Activated naive CD4-positive, alpha-beta T cell treated with anti-CD3 and anti-CD28 coated beads, Interleukin-2, amount 10 ng/mL, durations not matched to agents 7 days and 5 days (primary cell): Measurements from ENCODE around the gene PFKFB1.
"Not testable (repeated sequence)": the region's sequence is repeated elsewhere in the genome, so short reads cannot be mapped to it uniquely, and the experiment has no call there.

ENCODE experiments used
- CTCF ChIA-PET: fragments of 350-600 bp; sonication (Branson Sonifier 250); formaldehyde crosslinking; loops from one replicate; lab custom pipeline; 2021; ENCODE audit warnings: antibody characterized with exemption; lab: Charles Lee
- DNase-seq: peaks from one replicate; pipeline ENCODE4 v3.0.0-alpha.2; 2020
- H3K27ac Mint-ChIP-seq: one replicate; pipeline ENCODE4 v1.8.0; 2021; ENCODE audit warnings: mild to moderate bottlenecking, moderate library complexity, mixed read lengths
- H3K27me3 Mint-ChIP-seq: one replicate; pipeline ENCODE4 v1.8.0; 2021; ENCODE audit warnings: mild to moderate bottlenecking, mixed read lengths
- H3K36me3 Mint-ChIP-seq: one replicate; pipeline ENCODE4 v1.8.0; 2021; ENCODE audit warnings: mixed read lengths
- H3K4me1 Mint-ChIP-seq: one replicate; pipeline ENCODE4 v1.8.0; 2021; ENCODE audit warnings: mixed read lengths
- H3K4me3 Mint-ChIP-seq: one replicate; pipeline ENCODE4 v1.8.0; 2021; ENCODE audit warnings: mild to moderate bottlenecking, moderate library complexity, mixed read lengths
- H3K9me3 Mint-ChIP-seq: one replicate; pipeline ENCODE4 v1.8.0; 2021; ENCODE audit warnings: mixed read lengths

The PFKFB1 gene

DNA sequence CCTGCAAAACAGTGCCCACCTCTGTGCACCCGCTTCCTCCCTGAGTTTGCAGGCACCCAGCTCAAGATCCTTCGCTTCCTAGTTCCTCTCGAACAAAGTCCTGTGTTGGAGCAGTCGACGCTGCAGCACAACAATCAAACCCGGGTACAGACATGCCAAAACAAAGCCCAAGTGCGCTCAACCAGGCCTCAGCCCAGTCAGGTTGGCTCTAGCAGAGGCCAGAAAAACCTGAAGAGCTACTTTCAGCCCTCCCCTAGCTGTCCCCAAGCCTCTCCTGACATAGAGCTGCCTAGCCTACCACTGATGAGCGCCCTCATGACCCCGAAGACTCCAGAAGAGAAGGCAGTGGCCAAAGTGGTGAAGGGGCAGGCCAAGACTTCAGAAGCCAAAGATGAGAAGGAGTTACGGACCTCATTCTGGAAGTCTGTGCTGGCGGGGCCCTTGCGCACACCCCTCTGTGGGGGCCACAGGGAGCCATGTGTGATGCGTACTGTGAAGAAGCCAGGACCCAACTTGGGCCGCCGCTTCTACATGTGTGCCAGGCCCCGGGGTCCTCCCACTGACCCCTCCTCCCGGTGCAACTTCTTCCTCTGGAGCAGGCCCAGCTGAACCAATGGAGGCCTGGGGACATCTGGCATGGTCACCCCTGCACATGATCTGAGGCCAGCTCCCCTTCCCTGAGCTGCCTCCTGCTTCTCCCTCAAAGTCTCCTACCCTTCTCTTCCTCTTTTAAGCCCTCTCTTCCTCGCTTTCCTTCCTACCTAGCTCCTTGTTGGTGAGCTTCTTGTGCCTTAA is 13.0 kb upstream of the PFKFB1 start:
- no peaks in the 10 kb centered on the region for H3K27me3 Mint-ChIP-seq
- peak overlapping the region; percentile 11 for H3K27ac Mint-ChIP-seq
- H3K4me3 Mint-ChIP-seq: no peak overlapping the region
- H3K9me3 Mint-ChIP-seq: no peaks in the 10 kb centered on the region
- CTCF ChIA-PET: no interaction called here
- peaks cover 25% of the 10 kb centered on the region for H3K4me1 Mint-ChIP-seq
- peaks cover 35% of the 10 kb centered on the region for H3K36me3 Mint-ChIP-seq
- DNase-seq: no peak

DNA sequence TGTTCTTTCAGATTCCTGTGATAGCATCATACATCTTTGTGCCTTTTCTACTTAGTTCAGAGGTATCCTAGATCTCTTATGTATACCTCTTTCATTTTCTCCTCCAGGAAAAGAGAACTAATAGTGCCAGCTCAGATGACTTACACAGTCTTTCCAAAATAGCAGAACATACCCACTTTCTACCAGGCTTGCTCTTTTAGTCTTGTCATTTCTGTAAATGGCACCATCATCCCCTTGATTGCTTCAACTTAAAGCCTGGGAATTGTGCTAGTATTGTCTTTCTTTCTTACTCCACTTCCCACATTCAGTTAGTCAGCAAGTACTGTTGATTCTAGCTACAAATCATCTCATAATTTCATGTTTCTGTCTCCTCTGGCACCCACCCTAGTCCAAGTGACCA is 11.3 kb upstream of the PFKFB1 start:
- H3K9me3 Mint-ChIP-seq: no peaks in the 10 kb centered on the region
- CTCF ChIA-PET: no interaction called here
- no peak overlapping the region for H3K27ac Mint-ChIP-seq
- DNase-seq: no peak
- no peaks in the 10 kb centered on the region for H3K27me3 Mint-ChIP-seq
- no peak overlapping the region for H3K4me3 Mint-ChIP-seq
- peaks cover 35% of the 10 kb centered on the region for H3K4me1 Mint-ChIP-seq
- H3K36me3 Mint-ChIP-seq: peaks cover 36% of the 10 kb centered on the region

DNA sequence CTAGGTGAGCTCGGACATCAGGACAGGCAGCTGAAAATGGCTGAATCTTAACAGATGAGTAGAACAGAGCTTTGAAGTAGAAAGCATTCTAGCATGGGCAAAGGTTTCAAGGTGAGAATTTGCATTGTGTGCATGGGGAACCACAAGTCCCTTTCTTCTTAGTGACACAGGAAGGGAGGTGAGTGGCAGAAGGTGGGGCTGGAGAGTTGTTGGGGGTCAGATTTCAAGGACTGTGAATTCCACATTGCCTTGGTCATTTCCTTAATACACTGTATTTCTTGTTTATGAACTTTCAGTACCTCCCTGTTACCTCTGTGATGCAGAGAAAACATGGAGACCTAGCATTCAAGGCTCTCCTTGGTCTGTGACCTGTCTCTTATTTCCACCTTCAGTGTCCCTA is 10.2 kb upstream of the PFKFB1 start:
- CTCF ChIA-PET: no interaction called here
- H3K9me3 Mint-ChIP-seq: no peaks in the 10 kb centered on the region
- DNase-seq: no peak
- peaks cover 36% of the 10 kb centered on the region for H3K36me3 Mint-ChIP-seq
- peaks cover 41% of the 10 kb centered on the region for H3K4me1 Mint-ChIP-seq
- no peak overlapping the region for H3K27ac Mint-ChIP-seq
- no peaks in the 10 kb centered on the region for H3K27me3 Mint-ChIP-seq
- no peak overlapping the region for H3K4me3 Mint-ChIP-seq

DNA sequence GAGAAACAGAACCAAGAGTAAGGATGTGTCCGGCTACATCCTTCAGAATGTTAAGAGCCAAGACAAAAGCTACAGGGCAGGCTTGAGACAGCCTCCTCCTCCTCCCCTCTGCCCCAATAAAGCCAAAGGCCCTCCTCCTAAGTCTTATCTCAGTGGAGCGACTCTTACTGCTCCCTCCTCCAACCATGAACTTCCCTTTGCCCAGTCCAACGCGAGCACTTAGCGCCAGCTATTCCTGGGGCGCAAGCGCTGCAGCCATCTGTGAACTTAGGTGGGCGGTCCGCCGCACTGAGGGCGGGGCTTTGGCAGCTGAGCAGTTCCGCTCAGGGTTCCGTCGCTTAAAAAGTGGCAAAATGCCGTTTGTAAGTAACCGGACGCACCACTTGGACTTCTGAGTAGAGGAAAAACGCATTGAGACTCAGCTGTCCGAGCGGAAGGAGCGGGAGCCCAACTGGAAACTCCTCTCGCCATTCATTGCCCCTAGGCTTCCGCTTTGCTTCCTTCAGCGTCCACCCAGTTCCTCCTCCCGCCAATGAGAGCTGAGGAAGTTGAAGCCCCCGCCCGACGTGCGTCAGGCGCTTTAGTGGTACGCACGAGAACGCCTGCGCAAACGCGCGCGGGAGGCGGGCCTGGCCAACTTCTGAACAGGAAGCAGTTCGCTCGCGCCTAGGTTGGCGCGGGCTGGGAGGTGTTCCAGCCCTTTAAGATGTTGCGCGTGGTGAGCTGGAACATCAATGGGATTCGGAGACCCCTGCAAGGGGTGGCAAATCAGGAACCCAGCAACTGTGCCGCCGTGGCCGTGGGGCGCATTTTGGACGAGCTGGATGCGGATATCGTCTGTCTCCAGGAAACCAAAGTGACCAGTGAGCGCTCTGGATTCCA is 6.0 kb upstream of the PFKFB1 start, which contains the start of gene APEX2:
Gene APEX2, plus strand, starts transcription at position 647 of the 882 bp plus-strand sequence. Its CDS starts 60 bp downstream, at position 707.
- CTCF ChIA-PET: interaction anchor here (1.2 to 2.0 kb wide), 2 partner anchors 57 to 360 kb away, joined by 3 to 4 read pairs; no protein-coding TSS in a partner anchor
- Mint-ChIP-seq H3K4me3 (peak within 1 kb of the TSS; percentile 81), H3K27me3 (no peaks in the 10 kb centered on the region), H3K9me3 (no peaks in the 10 kb centered on the region), H3K27ac (peak within 1 kb of the TSS; percentile 94), H3K36me3 (peaks cover 16% of the 10 kb centered on the region), H3K4me1 (peaks cover 31% of the 10 kb centered on the region)
- peak; percentile 93 for DNase-seq

DNA sequence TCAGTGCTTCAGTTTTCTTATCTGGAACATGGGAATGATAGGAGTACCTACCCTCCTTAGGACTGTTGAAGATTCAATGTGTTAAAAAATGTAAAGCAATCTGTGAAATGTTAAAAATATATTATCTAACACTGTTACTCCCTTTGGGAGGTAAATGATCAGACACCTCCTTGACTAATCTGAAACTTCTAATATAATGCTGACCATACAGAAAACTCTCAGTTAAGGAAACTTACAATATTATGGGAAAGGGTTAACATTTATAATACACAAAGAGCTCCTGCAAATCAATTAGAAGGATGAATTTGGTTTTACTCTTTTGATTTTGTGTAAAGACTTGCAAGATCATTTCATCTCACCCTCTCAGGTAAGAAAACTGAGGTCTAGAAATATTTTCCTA is 1.6 kb upstream of the PFKFB1 start:
- H3K27ac Mint-ChIP-seq: no peak overlapping the region
- H3K36me3 Mint-ChIP-seq: no peaks in the 10 kb centered on the region
- no peak overlapping the region for H3K4me3 Mint-ChIP-seq
- no peak for DNase-seq
- H3K9me3 Mint-ChIP-seq: no peaks in the 10 kb centered on the region
- CTCF ChIA-PET: no interaction called here
- H3K4me1 Mint-ChIP-seq: peaks cover 9% of the 10 kb centered on the region
- no peaks in the 10 kb centered on the region for H3K27me3 Mint-ChIP-seq

DNA sequence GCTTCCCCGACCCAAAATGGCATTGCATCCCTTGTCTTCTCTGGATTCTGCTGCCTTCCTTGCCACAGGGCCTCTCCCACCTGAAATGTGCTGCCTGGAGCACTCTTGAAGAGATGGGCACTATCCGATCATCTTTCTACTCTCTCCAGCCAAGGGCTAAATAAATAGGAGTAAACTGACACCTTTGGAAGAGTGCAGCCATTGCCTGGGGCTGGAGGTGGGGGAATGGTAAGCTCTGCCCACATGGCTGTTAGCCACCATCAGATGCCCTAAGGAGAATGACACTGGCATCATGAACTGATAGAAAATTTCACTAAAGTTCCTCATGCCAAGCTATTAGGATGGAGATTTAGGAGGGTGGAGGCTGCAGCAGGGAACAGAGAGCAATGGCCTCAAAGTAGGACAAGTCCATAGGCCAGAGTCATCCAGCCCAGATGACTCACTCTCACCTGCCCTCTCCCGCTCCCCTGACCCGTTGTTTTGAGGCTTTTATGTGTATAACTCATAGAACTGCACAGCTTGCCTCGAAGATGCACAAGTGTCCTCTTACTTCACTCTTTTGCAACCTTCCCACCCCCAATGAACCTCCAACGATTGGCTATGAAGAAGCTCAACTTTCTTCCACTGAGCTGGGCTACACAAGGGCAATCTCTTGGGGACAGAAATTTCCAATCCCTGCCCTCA is 822 bp upstream of the PFKFB1 start:
- Mint-ChIP-seq H3K4me1 (peaks cover 9% of the 10 kb centered on the region), H3K27me3 (no peaks in the 10 kb centered on the region), H3K4me3 (no peak overlapping the region), H3K27ac (no peak overlapping the region), H3K9me3 (no peaks in the 10 kb centered on the region), H3K36me3 (no peaks in the 10 kb centered on the region)
- CTCF ChIA-PET: no interaction called here
- no peak for DNase-seq

DNA sequence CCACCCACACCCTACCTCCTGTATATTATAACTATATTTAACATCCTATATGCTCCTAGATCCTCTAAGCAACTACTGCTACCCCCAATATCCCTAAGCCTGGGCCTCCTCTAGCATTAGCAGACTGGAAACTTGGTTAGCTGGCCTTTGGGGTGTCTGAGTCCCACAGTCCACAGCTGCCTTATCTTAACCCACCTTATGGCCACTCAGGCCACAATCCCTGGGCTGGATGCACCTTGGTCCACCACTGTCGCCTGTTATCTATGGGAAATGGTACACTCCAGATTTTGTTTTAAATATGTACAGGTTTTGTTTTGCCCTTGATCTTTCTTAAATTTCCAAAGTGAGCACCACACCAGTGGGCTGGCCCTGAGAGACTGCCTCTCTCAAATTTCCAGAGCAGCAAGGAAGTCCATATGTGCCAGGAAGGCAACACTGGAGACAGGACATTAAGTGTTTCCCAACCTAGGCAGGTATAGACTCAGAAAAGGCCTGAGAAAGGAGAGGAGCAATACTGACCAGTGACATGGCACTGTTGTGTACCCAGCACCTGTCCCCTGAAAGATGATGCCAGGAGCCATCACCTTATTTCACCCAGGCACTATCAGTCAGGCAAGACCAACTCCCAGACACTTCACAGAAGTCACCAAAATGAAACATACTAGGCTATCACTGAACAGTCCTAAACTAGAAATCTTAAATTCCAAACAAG is 921 bp downstream of the PFKFB1 start:
- Mint-ChIP-seq H3K4me3 (no peak overlapping the region), H3K36me3 (no peaks in the 10 kb centered on the region), H3K4me1 (no peaks in the 10 kb centered on the region), H3K27ac (no peak overlapping the region), H3K27me3 (no peaks in the 10 kb centered on the region), H3K9me3 (no peaks in the 10 kb centered on the region)
- CTCF ChIA-PET: no interaction called here
- DNase-seq: no peak

DNA sequence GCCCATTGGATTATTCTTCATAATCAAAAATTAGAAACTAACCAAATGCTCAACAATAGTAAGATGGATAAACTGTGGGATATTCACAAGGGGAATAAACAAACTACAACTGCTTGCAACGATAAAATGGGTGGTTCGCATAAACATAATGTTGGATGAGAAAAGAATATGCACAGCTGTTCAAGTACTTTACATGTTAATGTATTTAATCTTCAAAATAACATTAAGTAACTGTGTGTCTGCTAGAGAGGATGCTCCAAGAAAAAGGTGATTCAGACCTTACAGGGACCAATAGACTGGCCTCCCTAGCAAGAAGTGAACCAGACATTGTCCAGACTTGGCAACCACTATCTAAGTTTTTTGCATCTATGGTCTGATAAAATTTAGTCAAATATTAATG is 2.3 kb downstream of the PFKFB1 start:
- CTCF ChIA-PET: no interaction called here
- Mint-ChIP-seq H3K27me3 (no peaks in the 10 kb centered on the region), H3K27ac (no peak overlapping the region), H3K4me1 (no peaks in the 10 kb centered on the region), H3K36me3 (no peaks in the 10 kb centered on the region), H3K9me3 (no peaks in the 10 kb centered on the region), H3K4me3 (no peak overlapping the region)
- DNase-seq: no peak

DNA sequence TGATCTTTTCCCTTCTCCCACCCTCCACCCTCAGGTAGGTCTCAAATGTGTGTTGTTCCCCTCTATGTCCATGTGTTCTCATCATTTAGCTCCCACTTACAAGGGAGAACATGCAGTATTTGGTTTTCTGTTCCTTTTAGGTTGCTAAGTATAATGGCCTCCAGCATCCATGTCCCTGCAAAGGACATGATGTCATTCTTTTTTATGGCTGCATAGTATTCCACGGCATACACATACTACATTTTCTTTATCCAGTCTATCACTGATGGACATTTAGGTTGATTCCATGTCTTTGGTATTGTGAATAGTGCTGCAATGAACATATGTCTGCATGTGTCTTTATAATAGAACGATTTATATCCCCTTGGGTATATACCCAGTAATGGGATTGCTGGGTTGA is 10.7 kb downstream of the PFKFB1 start:
- H3K27me3 Mint-ChIP-seq, CTCF ChIA-PET, H3K27ac Mint-ChIP-seq, DNase-seq, H3K4me3 Mint-ChIP-seq, H3K36me3 Mint-ChIP-seq, H3K4me1 Mint-ChIP-seq, H3K9me3 Mint-ChIP-seq: not testable (repeated sequence)

DNA sequence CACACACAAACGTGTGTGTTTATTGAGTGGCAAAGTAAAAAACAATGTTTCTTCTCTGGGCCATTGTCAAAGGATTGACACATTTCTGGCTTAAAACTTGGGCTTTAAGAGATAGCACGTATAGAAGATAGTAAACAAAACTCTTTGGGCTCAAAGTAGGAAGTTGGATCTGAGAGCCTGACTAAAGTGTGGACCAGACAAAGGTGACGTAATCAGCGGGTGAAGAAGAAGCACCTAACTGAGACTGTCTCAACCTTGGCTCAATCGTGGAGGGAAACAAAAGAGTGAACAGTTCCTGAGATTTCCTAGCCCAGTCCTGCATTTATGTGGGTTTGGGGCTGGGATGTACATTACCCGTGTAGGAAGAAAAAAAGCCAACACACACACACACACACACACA is 13.7 kb downstream of the PFKFB1 start:
- no peak for DNase-seq
- H3K4me3 Mint-ChIP-seq: no peak overlapping the region
- H3K27me3 Mint-ChIP-seq: no peaks in the 10 kb centered on the region
- H3K36me3 Mint-ChIP-seq: no peaks in the 10 kb centered on the region
- CTCF ChIA-PET: no interaction called here
- H3K9me3 Mint-ChIP-seq: peaks cover 1% of the 10 kb centered on the region
- no peak overlapping the region for H3K27ac Mint-ChIP-seq
- H3K4me1 Mint-ChIP-seq: no peaks in the 10 kb centered on the region

DNA sequence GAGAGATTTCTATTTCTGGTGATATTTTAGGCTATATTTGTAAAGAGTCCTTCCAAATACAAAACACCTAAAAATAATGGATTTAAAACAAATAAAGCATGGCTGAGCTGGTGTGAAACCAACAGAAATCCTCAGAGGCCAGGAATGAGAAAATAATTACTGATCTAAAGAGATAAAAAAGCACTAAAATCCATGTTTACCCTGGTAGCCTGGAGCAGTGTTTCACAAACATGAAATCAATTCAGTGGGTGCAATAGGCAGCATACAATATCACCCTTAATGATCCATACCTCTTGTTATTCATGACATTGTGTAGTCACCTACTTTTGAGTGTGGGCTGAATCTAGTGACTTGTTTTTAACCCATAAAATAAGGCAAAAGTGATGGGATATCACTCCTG is 14.6 kb downstream of the PFKFB1 start:
- Mint-ChIP-seq H3K9me3 (peaks cover 1% of the 10 kb centered on the region), H3K4me3 (no peak overlapping the region), H3K27me3 (no peaks in the 10 kb centered on the region), H3K36me3 (no peaks in the 10 kb centered on the region), H3K4me1 (no peaks in the 10 kb centered on the region), H3K27ac (no peak overlapping the region)
- no peak for DNase-seq
- CTCF ChIA-PET: no interaction called here

DNA sequence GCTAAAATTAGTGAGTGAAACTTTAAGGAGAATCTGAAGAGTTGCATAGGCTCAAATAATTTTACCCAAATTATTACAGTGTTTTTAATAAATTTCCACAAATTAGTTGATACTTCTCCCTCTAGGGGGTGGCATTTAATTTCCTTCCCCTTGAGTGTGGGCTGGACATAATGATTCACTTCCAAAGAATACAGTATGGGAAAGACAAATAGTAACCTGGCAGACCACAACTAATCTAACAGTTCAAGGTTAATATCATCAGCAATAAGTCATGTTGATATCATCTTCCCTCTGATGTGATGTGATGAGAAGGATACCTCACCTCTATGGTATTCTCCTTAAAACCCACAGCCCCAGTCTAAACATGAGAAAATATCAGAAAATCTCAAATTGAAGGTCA is 15.5 kb downstream of the PFKFB1 start:
- no peaks in the 10 kb centered on the region for H3K27me3 Mint-ChIP-seq
- no peaks in the 10 kb centered on the region for H3K4me1 Mint-ChIP-seq
- no peaks in the 10 kb centered on the region for H3K36me3 Mint-ChIP-seq
- no peak for DNase-seq
- H3K27ac Mint-ChIP-seq: no peak overlapping the region
- CTCF ChIA-PET: no interaction called here
- no peaks in the 10 kb centered on the region for H3K9me3 Mint-ChIP-seq
- no peak overlapping the region for H3K4me3 Mint-ChIP-seq

DNA sequence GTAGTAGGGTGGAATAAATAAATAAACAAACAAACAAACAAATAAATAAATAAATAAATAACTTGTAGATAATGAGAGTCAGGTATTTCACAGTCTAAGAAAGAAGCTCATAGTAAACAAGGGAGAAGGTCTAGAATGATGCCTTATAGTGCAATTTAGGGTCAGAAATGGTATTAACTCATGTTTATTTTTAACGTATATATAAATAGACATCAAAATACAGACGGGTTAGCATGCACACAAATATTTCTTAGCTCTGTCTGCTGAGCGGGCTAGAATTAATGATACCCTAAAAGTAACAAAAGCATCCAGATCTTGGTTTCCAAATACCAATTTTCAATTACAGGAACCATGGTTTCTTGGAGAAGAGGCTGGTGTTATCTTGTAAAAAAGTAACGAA is 16.6 kb downstream of the PFKFB1 start:
- H3K36me3 Mint-ChIP-seq: no peaks in the 10 kb centered on the region
- no peaks in the 10 kb centered on the region for H3K9me3 Mint-ChIP-seq
- H3K4me1 Mint-ChIP-seq: no peaks in the 10 kb centered on the region
- H3K27ac Mint-ChIP-seq: no peak overlapping the region
- CTCF ChIA-PET: no interaction called here
- no peaks in the 10 kb centered on the region for H3K27me3 Mint-ChIP-seq
- DNase-seq: no peak
- H3K4me3 Mint-ChIP-seq: no peak overlapping the region
